ENCODE data around the gene HSF2BP. TPM values are rescaled to one million over a fixed set of nuclear protein-coding genes. Genes with fewer than 3 reads are reported as not detected.

HSF2BP gene
- total RNA-seq, 1 donor from 2014 or later: 0.12 TPM

DNA sequence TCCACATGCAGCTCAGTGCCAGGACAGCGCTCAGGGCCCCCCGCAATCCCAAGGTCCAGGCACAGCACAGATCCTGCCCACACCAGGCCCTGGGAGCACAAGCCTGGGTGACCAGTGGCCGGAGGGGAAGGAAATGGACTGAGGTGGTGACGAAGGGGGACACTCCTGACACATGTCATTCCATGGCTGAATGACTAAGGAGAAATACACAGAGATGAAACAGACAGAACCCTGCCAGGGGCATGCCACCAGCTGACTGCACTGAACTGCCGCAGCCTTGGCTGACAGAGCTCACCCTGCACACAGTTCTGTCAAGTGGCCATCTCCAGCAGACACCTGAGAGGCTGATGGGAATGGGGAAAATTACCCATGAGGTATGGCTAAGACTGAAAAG is 56.1 kb downstream of the HSF2BP start:
- TF ChIP-seq, protein P1, sequence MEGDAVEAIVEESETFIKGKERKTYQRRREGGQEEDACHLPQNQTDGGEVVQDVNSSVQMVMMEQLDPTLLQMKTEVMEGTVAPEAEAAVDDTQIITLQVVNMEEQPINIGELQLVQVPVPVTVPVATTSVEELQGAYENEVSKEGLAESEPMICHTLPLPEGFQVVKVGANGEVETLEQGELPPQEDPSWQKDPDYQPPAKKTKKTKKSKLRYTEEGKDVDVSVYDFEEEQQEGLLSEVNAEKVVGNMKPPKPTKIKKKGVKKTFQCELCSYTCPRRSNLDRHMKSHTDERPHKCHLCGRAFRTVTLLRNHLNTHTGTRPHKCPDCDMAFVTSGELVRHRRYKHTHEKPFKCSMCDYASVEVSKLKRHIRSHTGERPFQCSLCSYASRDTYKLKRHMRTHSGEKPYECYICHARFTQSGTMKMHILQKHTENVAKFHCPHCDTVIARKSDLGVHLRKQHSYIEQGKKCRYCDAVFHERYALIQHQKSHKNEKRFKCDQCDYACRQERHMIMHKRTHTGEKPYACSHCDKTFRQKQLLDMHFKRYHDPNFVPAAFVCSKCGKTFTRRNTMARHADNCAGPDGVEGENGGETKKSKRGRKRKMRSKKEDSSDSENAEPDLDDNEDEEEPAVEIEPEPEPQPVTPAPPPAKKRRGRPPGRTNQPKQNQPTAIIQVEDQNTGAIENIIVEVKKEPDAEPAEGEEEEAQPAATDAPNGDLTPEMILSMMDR (conservative IDR thresholded peaks at IDR 0.05; ENCODE audit: low read depth, low read length): no peak
- H3K4me3 ChIP-seq (ENCODE audit: low read depth, low read length): no peak overlapping the region
- no peak for DNase-seq (ENCODE audit: low read depth)

DNA sequence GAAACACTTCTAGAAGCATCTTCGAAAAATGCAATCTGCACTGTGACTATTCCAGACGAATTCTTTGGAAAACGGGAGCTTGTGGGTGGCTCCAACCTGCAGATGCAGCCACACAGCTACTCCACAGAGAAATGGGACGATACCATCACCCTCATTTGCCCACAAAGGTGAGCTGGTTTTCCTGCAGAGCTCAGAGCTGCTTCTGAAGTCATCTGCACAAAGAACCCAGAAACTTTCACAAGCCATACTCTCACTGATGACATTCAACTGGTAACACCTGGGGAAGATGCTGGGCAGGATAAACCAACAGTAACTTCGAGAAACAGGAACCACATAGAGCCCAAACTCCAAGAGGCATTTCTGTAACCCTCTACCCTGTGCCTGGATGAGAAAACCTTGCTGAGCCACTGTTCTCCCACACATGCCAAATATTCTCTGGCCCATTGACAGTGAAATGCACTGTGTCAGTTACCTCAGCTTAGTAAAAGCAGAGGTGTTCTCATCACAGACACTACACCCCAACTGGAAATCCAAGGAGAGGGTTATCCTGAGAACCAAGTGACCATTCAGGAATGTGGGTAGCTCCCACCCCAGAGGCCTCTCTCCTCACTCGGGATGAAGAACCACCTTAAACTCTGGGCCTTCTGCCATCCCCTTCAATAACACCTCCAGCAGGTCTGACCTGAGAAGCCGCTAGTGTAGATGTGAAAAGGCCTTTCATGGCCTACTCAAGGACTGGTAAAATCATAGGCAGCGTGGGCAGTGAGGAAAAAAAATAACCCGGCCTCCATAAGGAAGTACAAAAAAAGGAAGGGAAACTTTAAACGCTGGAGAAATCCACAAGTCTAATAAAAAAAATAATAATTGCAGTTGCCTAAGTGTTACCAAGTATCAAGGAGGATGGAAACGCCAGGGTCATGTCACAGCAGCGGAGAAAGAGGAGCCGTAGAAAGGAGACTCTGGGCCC is 56.7 kb downstream of the HSF2BP start:
- no peak for DNase-seq (ENCODE audit: low read depth)
- H3K4me3 ChIP-seq (ENCODE audit: low read depth, low read length): no peak overlapping the region
- TF ChIP-seq, protein P1 (conservative IDR thresholded peaks at IDR 0.05; ENCODE audit: low read depth, low read length): no peak

DNA sequence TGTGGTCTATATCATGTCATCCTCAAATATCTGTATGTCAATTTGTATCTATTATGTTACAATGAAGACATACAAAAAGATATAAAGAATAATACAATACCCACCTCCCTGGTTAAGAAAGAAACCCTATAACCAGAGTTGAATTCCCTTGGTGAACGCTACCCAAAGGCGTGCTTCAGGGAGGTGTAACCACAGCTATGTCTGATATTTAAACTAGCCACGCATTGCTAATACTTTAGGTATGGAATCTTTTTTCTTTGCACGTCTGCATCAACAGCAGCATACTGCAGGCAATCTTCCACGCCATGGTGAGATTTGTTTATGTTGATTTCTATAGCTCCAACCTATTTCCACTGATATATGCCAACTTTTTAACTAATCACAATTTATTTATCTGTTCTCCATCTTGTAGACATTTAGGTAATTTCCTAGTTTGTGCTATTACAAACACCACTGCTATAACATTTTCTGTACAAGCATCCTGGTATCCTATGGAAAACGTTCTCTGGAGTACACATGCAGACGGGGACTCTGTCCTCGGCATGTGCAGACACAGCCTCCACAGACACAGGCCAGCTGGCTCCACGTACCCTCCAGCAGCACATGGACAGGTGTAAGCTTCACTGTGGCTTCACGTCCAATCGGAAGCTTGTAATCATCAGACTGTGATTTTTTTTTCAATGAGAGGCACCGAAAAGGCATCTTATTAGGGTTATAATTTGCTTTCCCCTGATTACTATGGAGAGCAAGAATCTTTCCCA is 58.5 kb downstream of the HSF2BP start:
- TF ChIP-seq, protein P1 (conservative IDR thresholded peaks at IDR 0.05; ENCODE audit: low read depth, low read length): no peak
- no peak overlapping the region for H3K4me3 ChIP-seq (ENCODE audit: low read depth, low read length)
- no peak for DNase-seq (ENCODE audit: low read depth)

DNA sequence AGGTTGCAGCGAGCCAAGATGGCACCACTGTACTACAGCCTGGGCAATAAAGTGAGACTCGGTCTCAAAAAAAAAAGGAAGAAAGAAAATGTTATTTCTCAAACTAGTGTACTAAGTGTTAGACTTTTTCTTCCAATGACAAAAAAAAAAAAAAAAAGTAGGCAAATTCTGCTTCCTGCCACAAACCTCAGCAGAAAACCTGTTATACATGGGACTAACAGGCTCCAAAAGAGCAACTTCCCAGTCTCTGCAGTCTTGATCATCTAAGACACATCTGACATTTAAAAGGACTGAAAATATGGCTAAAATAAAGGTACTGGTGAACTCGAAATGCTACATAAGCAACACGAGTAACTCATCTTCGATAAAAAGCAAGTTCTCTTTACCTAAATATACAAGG is 59.6 kb downstream of the HSF2BP start:
- TF ChIP-seq, protein P1 (conservative IDR thresholded peaks at IDR 0.05; ENCODE audit: low read depth, low read length): no peak
- H3K4me3 ChIP-seq (ENCODE audit: low read depth, low read length): no peak overlapping the region
- no peak for DNase-seq (ENCODE audit: low read depth)

DNA sequence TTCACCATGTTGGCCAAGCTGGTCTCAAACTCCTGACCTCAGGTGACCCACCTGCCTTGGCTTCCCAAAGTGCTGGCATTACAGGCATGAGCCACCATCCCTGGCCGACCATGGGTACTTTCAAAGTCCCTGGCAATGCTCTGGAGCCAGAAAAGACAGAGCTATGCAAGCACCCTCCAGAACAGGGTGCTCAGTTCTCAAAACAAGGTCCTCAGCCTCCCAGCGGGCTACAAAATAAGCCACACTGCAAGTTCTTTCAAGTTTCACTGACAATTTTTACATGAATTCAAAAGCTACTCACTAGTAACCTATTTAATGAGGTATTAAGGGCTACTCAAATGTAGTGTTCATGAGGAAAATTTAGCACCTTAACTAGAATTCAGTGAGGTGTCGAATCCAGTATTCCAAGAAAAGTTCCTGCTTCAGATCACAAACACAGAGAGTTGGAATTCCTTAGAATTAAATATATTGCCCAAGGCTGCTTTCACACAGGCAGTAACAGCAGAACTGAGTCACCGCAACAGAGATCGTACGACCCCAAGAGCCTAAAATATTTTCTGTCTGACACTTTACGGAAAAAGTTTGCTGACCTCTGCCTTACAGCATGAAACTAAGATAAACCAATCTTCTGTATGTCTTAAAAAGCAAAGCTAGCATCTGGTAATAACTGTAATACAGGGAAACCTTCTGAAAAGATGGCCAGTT is 60.7 kb downstream of the HSF2BP start:
- no peak for DNase-seq (ENCODE audit: low read depth)
- TF ChIP-seq, protein P1 (conservative IDR thresholded peaks at IDR 0.05; ENCODE audit: low read depth, low read length): no peak
- no peak overlapping the region for H3K4me3 ChIP-seq (ENCODE audit: low read depth, low read length)

DNA sequence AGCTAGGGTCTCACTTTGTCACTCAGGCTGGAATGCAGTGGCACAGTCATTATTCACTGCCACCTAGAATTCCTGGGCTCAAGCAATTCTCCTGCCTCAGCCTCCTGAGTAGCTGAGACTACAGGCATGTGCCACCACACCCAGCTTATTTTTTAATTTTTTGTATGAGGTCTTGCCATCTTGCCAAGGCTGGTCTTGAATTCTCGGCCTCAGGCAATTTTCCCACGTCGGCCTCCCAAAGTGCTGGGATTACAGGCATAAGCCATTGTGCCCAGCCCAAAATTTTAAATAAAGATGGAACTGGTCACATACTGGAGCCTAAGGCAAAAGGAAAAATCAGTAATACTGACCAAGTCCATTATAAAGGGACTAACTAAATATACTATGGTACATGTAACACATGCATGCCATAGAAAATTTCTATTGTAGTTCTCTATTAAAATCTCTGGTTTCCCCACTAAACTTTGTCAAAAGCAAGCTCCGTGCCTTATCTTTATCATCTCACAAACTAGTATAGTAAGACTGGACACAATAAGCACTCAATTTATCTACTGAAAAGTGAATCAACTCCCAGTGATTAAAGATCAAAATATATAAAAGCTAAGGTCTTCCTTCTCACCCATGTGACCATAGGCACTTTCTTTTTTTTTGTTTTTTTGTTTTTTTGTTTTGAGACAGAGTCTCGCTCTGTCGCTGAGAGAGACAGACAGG is 61.6 kb downstream of the HSF2BP start:
- DNase-seq (ENCODE audit: low read depth): no peak
- TF ChIP-seq, protein P1 (conservative IDR thresholded peaks at IDR 0.05; ENCODE audit: low read depth, low read length): no peak
- no peak overlapping the region for H3K4me3 ChIP-seq (ENCODE audit: low read depth, low read length)
